Measurements from ENCODE around the gene DPH7.

GRCh38 chr9:137531099-137531765, 47.5 kb downstream of the DPH7 start:
- no peak for TF ChIP-seq CTCF (IDR thresholded peaks at IDR 0.05)
- no peak for TF ChIP-seq POLR2A (IDR thresholded peaks at IDR 0.05)
